HG03139 (cell line): ENCODE results near the gene HIC1.
A peak's percentile ranks its signal among the peaks of the same experiment; 100 is the strongest.

Experiments
- ATAC-seq: cut with Tn5 transposase; IDR thresholded peaks from one replicate; pipeline ENCODE4 v1.9.1; 2021; ENCODE audit not compliant: unreplicated experiment

HIC1 gene

GRCh38 chr17:2075336-2076086 is 20.6 kb downstream of the HIC1 start:
- no peak for ATAC-seq

GRCh38 chr17:2076087-2076984 is 21.4 kb downstream of the HIC1 start:
- ATAC-seq, result no peak

DNA sequence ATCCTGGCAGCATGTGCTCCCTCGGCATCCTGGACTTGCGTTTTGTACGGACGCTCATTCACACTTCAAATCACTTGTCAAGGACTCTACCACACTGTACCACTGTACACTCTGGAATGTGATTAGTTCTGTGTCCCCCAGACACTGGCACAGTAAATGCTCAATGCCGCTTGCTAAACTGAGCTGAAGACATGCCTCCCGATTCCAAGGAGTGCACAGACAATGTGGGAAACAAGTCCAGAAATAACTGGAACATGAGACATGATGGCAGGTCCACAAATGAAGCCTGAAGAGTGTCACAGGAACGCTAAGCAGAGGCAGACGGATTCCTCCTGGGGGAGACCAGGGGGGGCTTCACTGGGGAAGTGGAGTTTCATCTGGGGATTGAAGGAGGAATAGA is 22.1 kb downstream of the HIC1 start:
- ATAC-seq, result no peak

DNA sequence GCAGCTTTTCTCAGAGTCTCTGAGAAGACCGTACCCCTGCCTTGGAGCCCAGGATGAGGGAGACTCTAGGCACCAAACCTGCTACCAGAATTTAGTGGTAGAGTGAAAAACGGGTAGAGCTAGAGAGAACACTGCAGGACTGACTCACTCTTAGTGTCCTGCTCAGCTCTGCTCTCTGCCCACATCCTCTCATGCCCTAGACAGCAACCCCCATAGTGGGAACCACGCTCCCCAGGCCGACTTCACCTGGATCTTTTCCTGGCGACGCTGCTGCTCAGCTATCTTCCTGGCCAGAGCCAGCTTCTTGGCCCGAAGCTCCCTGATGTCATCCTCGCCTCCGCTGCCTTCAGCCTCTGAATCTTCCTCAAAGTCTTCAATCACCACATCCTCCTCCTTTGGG is 26.7 kb downstream of the HIC1 start:
- ATAC-seq, result no peak

- ATAC-seq, result no peak
These were observed 27.3 kb downstream of the HIC1 start for GRCh38 chr17:2082003-2082781.

GRCh38 chr17:2083613-2084035 is 28.7 kb downstream of the HIC1 start:
- peak; percentile 37 for ATAC-seq

- no peak for ATAC-seq
These were observed 29.3 kb downstream of the HIC1 start for GRCh38 chr17:2084036-2084765.

GRCh38 chr17:2084766-2085647 is 30.1 kb downstream of the HIC1 start:
- ATAC-seq, result no peak

GRCh38 chr17:2085648-2085949 is 30.7 kb downstream of the HIC1 start:
- no peak for ATAC-seq

GRCh38 chr17:2086306-2086705 is 31.4 kb downstream of the HIC1 start:
- ATAC-seq, result no peak

DNA sequence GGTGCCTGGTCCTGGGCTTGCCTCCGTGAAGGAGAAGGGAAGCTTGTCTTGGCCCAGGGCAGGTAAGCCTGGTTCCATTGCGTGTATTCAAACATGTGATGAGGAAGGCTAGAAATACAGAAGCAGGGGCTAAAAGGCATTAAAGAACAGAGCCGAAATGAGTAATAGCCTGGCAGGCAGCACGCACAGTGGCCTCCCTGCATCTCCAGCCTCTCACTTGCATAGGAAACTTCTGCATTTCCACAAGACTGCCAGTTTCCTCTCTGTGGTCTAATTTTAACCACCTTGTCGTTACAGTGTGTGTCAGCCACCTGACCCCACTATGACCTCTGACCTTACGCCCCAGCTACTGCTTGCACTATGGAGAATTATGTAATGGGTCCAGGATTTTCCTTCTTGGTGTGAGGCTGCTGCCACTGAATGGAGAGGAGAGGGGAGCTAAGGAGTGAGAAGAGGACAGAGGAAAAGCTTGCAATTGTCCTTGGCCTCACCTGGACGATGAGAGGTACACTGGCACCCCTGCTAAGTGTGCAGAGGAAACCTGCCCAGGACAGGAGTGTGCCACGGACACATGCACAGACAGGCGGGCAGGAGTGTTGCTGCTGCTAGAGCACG is 32.8 kb downstream of the HIC1 start:
- no peak for ATAC-seq

- peak; percentile 20 for ATAC-seq
These were observed 34.1 kb downstream of the HIC1 start for GRCh38 chr17:2089021-2089422.

- no peak for ATAC-seq
These were observed 35.3 kb downstream of the HIC1 start for GRCh38 chr17:2090210-2090641.

DNA sequence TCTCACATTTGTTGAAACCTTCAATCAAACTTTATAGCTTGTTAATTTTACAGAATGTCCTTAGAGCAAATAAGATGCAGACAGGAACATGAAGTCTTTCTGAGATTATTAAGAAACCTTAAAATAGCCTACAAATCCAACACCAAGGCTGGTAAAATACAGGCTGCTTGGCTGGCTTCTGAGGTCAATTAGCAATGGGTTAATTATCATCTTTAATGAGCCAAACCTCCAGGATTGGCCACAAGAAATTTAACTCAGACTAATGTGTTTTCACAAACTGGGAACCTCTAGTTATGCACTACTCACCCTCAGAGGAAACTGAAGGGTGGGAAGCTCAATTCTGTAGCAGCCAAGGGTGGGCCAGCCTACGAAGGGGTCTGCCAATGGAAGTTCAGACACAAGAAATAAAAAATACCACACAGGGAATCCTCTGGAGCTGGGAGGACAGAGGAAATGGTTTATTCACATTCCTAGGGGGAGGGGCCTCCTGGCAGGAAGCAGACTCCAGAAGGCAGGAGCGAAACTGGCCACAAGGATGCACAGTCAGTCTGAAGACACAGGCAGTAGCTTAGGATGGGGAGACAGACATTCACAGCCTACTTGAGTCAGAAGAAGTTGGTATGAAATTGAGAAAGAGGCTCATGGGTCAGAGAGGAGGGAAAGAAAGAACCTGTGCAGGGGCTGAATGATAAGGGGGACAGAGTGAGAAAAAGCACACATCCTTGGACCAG is 36.1 kb downstream of the HIC1 start:
- ATAC-seq, result no peak

GRCh38 chr17:2092253-2092652 is 37.4 kb downstream of the HIC1 start:
- ATAC-seq, result no peak

DNA sequence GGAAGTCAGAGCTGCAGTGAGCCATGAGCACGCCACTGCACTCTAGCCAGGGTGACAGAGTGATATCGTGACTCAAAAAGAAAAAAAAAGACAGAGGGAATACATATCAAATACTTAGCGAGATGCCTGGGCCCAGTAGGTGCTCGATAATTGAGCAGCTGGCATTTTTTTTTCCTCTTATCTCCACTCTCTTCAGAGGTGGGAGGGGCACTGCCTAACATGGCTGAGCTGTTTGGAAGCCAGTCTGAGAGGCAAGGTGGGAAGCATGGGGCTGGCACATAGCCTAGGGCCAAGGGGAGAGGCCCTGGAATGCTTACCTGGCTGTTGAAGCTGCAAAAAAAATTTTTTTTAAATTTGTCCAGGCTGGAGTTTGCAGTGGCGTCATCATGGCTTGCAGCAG is 38.4 kb downstream of the HIC1 start:
- ATAC-seq, result no peak

GRCh38 chr17:2094891-2095535 is 40.1 kb downstream of the HIC1 start:
- ATAC-seq, result no peak

GRCh38 chr17:2095536-2095910 is 40.6 kb downstream of the HIC1 start:
- ATAC-seq, result no peak
